HL-60 (cell line): ENCODE results near the gene MRPL42.

Source experiments
- POLR2AphosphoS5 ChIP-seq: IDR thresholded peaks from 2 replicates; pipeline ENCODE4 v1.6.1; 2012; ENCODE audit warnings: low read depth
- TF ChIP-seq, protein P1 (sequence below): IDR thresholded peaks from one replicate; pipeline ENCODE4 v1.5.1; 2011; ENCODE audit warnings: low read length, control low read depth, inconsistent platforms; ENCODE audit not compliant: insufficient read depth

DNA sequence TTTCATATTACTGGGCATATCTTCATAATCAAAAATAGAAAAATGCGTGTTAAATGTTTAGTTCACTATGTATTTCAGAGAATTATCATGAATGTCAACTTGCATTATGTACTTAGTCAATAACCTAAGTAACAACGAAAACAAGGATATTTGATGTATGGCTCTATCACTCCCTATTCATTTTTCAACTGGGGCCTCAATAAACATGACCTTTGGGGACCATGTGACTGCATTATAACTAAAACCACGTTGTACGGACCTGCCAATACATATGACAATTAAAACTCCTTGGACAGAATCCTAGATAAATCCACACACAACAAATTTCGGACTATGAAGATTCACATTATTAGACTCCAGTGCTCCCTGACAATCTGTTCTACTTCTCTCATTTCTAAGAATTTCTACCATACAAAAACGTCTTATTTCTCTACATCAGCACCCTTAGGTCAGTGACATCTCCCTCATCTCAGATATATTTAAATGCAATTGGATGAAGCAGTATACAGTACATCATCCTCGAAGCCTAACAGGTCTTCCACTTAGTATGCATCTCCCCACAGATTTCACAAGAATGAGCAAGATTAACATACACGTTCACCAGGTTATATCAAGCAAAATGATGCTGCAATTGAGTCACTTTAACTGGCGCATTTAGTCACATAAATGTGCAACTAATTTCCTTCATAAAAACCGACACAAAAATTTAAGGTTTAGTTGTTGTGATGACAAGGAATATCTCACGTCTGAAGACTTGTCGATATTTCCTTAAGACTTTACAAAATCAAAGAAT is 27.1 kb upstream of the MRPL42 start:
- TF ChIP-seq, protein P1, sequence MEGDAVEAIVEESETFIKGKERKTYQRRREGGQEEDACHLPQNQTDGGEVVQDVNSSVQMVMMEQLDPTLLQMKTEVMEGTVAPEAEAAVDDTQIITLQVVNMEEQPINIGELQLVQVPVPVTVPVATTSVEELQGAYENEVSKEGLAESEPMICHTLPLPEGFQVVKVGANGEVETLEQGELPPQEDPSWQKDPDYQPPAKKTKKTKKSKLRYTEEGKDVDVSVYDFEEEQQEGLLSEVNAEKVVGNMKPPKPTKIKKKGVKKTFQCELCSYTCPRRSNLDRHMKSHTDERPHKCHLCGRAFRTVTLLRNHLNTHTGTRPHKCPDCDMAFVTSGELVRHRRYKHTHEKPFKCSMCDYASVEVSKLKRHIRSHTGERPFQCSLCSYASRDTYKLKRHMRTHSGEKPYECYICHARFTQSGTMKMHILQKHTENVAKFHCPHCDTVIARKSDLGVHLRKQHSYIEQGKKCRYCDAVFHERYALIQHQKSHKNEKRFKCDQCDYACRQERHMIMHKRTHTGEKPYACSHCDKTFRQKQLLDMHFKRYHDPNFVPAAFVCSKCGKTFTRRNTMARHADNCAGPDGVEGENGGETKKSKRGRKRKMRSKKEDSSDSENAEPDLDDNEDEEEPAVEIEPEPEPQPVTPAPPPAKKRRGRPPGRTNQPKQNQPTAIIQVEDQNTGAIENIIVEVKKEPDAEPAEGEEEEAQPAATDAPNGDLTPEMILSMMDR: no peak
- TF ChIP-seq POLR2AphosphoS5: no peak
